GM21381 (cell line): ENCODE measurements around the gene RARRES1.
A peak's percentile ranks its signal among the peaks of the same experiment; 100 is the strongest.
"Not testable (repeated sequence)": the region's sequence is repeated elsewhere in the genome, so short reads cannot be mapped to it uniquely, and the experiment has no call there.

Experiments
- ATAC-seq: cut with Tn5 transposase; IDR thresholded peaks from one replicate; pipeline ENCODE4 v1.9.1; 2021; ENCODE audit warnings: mild to moderate bottlenecking, moderate library complexity; ENCODE audit not compliant: unreplicated experiment

The RARRES1 gene

DNA sequence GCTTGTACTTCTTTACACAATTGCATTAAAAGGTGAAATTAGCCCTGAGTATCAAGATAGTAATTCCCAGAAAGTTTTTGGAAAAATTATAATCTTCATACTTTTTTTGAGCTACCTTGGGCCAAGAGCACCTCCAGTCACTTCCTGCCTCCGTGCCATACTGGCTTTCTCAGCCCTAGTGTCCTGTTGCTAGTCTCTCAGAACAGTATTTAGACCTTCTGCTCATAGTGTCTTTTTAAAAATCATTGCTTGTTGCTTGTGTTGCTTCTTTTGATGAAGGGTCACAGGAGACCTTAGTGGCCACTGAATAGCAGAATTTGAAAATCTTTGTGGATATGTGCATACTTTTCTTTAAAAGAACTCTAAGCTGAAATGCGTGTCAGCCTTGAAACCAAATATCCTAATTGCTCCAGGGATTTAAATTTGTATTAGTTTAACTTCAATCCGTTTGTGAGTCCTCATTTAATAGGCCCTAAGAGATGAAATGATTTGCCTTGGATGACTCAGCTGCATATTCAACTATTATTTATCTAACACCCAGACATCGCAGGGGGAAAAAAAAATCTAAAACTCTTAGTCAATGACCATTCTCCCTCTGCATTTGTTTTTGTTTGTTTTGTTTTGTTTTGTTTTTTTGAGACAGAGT is 30.7 kb downstream of the RARRES1 start:
- ATAC-seq = no peak

DNA sequence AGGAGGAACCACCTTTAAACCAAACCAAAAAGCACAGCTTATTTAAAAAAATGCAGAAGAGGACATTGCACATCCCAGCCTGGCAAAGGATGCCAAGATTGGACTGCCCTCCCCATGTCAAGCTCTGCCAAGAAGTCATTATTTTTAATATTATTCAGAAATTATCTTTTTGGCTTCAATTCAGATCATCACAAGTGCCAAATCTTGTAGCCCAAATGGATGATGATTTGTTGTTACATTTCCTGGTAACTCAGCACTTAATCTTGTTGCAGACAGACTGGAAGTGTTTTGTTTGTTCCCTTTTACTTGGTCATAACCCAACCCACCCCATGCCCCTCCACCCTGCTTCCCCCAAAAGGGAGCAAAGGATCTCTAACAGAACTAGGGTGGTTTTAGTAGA is 31.7 kb downstream of the RARRES1 start:
- no peak for ATAC-seq

- no peak for ATAC-seq
Observed at GRCh38 chr3:158696618-158697017, 35.6 kb downstream of the RARRES1 start.

DNA sequence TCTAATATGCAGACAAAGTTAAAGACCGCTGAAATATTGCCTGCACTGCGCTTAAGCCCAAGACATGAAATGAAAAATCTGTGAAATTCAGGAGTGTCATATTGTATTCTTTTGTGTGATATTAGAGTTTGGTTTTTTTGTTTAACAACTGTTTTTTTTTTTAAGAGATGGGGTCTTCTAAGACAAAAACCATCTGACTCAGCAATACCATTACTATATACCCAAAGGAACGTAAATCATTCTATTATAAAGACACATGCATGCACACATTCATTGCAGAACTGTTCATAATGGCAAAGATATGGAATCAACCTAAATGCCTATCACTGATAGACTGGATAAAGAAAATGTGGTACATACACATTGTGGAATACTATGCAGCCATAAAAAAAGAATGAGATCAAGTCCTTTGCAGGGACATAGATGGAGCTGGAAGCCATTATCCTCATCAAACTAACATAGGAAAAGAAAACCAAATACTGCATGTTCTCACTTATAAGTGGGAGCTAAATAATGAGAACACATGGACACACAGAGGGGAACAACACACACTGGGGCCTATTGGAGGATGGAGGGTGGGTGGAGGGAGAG is 38.3 kb downstream of the RARRES1 start:
- ATAC-seq = not testable (repeated sequence)

DNA sequence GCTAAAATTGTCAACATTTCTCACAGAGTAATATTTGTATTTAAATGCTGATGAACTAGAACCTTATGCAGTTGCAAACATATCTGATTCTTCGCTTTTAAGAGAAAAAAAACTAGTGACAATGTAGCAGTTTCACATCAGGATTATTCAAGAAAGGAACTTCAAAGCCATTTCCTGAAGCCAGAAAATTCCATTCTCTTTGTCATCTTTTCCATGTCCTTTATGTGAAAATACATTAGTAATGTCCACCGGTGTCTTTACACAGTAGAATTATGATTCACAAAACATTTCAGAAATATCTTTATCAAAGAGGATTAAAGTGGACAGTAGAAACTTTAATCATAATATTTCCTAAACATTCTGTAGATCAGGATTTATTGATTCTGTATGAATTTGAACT is 47.1 kb downstream of the RARRES1 start:
- no peak for ATAC-seq

GRCh38 chr3:158683230-158683962 is 48.9 kb downstream of the RARRES1 start:
- ATAC-seq = no peak

DNA sequence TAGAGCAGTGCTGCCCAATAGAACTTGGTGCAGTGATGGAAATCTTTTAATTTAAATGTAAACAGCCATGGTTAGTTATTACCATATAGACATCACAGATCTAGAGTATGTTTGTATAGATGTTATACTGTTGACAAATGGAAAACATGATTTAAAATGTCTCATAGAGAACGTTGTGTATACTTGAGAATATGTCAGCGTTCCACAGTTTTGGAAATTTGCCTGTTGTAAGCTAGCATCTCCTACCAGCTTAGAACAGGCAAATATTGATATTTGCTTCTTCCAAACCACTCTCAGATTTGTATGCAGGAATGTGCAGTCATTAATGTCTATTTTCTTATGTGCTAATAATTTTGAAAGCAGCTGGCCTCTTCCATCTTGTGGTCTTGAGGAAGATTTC is 51.4 kb downstream of the RARRES1 start:
- no peak for ATAC-seq

DNA sequence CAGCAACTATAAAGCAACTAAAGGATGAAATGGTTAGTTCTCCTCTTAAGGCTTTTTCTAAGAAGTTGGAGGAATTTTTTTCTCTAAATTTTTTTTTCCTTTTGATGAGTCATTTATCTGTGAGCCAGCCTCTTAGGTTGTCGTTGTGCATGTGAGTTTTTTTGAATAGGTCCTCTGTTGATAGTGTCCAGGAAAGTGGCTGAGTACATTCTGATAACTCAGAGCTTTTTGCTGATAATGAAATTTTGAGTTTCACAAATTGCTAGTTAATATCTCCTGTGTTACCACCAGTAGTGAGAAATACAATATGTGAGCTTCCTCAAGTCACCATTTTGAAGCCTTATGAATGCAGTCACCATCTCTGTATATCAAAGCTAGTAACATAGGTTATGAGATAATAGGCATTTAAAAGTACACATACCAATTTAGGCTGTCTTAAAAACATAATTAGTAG is 52.7 kb downstream of the RARRES1 start:
- no peak for ATAC-seq

DNA sequence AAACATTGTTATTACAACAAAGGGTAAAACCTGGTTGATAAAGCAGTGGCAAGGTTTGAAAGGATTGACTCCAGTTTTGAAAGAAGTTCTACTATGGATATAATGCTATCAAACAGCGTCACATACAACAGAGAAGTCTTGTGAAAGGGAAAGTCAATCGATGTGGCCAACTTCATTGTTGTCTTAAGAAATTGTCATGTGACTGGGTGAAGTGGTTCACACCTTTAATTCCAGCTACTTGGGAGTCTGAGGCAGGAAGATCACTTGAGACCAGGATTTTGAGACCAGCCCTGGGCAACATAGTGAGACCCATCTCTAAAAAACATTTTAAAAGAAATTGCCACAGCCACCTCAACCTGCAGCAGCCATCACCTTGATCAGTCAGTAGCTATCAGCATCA is 53.6 kb downstream of the RARRES1 start:
- no peak for ATAC-seq

DNA sequence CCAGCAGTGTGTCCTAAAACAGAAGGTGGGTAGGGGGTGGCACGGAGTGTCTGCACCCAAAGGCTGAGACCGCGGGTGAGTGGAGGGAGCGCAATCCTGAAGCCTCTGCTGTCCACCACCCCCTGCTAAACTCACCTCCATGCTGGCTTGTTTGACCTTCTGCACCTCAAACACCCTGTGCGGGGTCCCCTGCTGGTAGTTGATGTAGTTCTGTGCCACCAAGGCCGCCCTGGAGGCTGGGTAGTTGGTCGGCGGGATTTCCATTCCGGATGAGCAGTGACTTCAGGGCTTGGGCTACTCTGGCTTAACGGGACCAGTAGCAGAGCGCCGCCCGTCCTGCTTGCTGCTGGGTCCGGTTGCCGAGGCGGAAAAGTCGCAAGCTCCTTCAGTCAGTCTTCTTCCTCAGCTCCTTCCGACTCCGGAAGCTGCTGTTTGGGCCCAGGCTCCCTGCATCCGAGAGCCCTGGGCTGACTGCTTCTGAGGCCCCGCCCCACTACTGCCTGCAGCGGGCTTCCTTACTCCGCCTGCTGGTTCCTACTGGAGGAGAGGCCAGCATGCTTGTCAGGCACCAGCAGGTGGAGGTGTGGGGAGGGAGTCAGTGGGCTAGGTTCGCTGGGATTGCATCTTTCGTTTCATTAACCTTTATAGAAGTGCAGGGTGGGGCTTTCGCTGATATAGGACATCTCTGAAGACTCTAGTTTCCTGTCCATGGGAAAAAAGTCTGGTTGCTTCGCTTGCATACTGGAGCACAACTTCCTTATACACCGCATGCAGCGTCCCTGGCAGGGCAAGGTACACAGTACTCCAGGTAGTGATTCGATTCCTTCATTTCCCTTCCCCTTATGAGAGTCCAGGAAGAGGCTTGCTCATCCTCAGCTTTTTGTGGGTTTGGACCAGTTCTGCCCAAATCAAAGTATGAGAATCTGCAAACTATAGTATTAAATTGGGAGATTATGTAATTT is 59.8 kb downstream of the RARRES1 start, which contains the start of gene LXN:
Gene LXN (minus strand): TSS at position 434 of the 962 bp plus-strand sequence. CDS start 170 bp downstream, at position 264.
- ATAC-seq = peak; percentile 100

DNA sequence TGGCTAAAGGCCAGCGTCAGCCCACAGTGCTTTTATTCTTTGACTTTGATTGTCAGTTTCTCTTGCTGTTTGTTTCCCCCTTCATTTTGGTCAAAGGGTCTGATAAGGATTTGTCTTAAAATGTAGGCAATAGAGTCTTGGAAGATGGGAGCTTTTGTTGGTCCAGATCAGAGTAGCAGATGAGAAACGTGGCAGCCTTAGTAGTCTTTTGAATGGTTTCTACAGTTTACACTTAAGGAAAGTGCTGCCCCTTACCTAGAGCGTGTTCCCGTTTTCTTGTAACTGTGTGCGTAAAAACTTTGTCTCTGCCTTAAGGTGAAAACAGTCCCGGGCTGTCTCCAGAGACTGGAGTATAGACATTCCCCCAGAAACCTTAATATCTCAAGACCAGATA is 60.4 kb downstream of the RARRES1 start:
- no peak for ATAC-seq

- no peak for ATAC-seq
Observed at GRCh38 chr3:158668506-158668905, 63.8 kb downstream of the RARRES1 start.

GRCh38 chr3:158666416-158666815 is 65.8 kb downstream of the RARRES1 start:
- ATAC-seq = no peak

DNA sequence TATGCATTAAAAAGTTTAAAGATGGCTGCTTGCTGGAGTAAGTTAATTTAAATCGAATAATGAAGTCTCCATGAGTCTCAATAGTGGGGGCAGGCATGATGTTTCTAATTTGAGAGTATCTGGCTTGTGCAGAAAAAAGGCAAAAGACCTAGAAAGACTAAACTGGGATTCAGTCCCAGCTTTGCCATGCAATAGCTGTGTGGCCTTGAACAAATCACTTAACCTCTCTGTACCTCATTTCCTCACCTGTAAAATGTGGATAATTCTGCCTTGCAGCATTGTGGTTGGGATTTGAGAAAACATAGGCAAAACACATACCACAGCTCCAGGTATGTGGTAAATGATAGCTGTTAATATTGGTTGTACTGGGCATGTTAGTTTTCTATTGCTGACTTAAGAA is 68.4 kb downstream of the RARRES1 start:
- no peak for ATAC-seq

DNA sequence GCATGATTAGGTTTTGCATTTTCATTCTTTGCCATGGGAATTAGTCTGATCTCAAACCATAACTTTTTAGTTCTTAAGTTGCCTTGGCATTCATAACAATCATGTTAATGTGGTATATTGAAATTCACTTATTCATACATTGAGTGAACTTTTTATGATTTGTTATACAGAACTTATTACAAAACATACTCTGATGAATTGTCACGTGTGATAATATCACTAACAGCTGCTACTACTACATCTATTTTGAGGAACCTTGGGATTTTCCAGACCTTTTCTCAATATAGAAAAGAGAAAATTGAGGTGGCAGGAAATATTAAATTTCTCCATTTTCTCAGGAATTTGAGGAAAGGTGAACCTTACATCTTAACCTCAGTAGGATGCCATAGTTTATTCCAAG is 69.0 kb downstream of the RARRES1 start:
- no peak for ATAC-seq

GRCh38 chr3:158660711-158661110 is 71.5 kb downstream of the RARRES1 start:
- ATAC-seq = no peak

DNA sequence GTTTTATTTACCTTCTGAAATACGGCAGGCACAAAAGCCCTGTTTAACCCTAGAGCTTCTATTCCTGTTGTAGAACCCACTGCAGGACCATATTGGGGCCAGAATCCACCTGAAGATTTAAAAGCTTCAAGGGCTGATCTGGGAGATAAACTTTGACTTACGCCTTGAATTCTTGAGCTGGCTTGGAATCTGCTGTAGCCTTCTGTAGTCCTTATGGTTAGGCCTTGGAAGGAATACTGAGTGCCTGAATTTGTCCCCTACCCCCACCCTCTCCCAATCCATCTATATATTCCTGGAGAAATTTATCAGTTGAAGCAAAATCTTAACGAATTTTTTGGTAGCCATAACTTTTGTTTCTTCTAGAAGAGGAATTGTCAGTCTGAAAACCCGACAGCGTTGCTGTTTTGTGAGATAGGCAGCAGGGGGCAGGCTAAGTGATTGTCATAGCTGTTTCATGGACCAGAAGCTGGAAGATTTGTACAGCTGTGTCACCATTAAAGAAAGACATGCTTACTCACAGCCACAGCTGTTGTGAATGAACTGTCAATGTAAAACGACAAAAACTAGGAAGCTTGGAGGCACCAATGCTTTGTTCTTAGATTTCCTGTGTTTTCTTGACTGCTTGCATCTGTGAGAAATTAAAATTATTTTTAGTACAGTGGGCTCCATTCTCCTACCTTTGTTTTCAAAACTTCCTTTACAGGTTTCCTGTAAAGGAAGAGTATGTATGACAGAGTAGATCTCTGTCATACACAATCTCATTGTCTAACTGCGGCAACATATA is 72.6 kb downstream of the RARRES1 start:
- peak; percentile 91 for ATAC-seq

- no peak for ATAC-seq
Observed at GRCh38 chr3:158658889-158659288, 73.4 kb downstream of the RARRES1 start.

DNA sequence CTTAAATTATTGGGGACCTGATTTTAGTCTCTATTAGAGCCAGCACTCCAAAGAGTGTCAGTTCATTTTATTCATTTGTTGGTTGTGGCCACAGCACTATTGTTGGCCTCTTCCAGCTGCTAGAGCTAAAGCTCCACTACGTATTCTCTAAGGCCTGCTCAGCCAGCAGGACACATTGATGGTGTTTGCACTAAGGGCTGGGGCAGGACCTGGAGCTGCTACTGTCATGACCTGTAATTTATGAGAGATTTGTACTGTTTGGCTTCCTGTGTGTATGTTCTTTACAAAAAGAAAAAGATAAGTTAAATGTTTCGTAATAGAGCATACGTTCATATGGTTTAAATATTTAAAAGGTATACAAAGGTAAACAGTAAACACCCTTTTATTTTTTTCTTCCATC is 79.8 kb downstream of the RARRES1 start:
- ATAC-seq = no peak

DNA sequence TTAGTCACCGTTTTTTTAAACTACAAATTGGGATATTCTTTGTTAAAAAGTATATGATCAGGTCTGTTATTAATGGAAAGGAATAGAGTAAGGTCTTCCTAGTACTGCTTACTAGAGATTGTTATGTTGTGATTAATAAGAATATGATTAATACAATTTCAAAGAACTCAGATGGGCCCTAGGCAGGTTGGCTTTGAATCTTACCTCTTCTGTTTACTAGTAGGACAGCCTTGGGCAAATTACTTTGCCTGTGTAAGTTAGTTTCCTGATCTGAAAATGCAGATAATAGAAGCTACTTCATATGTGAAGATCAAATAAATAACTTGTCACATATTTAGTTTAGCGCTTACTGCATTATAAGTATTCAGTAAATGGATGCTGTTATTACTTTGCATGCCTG is 81.1 kb downstream of the RARRES1 start:
- ATAC-seq = no peak
